Measurements from ENCODE around the gene ST7. TPM values are rescaled to one million over a fixed set of nuclear protein-coding genes. Genes with fewer than 3 reads are reported as not detected.
"Not testable (repeated sequence)": the region's sequence is repeated elsewhere in the genome, so short reads cannot be mapped to it uniquely, and the experiment has no call there.

Gene ST7
- total RNA-seq, 1 donor from 2014 or later = 107 TPM

DNA sequence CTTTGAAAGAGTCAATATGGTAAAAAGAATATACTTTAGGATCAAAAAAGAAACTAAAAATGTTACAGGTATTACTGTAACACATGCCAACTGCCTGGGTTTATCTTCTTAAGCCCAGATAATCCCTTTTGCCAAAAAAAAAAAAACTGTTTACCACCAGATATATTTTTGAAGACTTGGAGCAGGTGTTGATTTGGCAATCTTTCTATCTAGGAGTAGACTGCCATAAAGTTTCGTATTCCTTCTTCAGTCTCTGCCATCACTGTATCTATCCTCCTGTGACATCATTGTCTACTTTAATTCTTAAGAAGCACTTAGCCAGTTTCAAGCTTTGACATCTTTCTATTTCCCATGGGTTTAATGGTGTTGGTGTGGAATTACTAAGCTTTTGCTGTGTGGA lies 161.0 kb downstream of the ST7 start:
- Mint-ChIP-seq H3K27ac (ENCODE audit: unreplicated experiment) (peak overlapping the region; percentile 59), H3K4me1 (ENCODE audit: low read depth, unreplicated experiment) (peaks cover 72% of the 10 kb centered on the region), H3K9me3 (ENCODE audit: unreplicated experiment) (peaks cover 20% of the 10 kb centered on the region), H3K36me3 (ENCODE audit: unreplicated experiment) (peaks cover under 1% of the 10 kb centered on the region), H3K27me3 (ENCODE audit: unreplicated experiment) (peaks cover 5% of the 10 kb centered on the region), H3K4me3 (ENCODE audit: unreplicated experiment) (peak overlapping the region; percentile 69)
- TF ChIP-seq, protein P1, sequence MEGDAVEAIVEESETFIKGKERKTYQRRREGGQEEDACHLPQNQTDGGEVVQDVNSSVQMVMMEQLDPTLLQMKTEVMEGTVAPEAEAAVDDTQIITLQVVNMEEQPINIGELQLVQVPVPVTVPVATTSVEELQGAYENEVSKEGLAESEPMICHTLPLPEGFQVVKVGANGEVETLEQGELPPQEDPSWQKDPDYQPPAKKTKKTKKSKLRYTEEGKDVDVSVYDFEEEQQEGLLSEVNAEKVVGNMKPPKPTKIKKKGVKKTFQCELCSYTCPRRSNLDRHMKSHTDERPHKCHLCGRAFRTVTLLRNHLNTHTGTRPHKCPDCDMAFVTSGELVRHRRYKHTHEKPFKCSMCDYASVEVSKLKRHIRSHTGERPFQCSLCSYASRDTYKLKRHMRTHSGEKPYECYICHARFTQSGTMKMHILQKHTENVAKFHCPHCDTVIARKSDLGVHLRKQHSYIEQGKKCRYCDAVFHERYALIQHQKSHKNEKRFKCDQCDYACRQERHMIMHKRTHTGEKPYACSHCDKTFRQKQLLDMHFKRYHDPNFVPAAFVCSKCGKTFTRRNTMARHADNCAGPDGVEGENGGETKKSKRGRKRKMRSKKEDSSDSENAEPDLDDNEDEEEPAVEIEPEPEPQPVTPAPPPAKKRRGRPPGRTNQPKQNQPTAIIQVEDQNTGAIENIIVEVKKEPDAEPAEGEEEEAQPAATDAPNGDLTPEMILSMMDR (IDR thresholded peaks at IDR 0.05; ENCODE audit: partially characterized antibody, unreplicated experiment) = no peak
- no peak for DNase-seq

DNA sequence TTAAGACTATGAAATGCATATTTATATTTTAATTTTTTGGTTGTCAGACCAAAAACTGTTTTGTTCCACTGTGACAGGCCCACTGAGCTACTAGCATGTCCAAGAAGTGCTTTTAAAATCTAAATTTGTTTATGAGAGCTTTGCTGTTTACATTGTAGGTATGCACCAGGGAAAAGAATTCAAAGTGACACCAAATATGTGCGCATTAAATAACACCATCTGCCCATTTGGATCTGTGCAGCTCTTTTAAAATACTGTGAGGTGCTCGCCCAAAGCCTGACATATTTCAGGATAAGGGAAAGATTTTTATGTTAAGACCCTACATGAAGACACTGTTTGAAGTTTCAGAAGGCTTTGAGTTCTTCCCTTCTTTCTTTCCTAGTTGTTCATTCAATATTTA lies 162.9 kb downstream of the ST7 start:
- Mint-ChIP-seq H3K9me3 (ENCODE audit: unreplicated experiment) (peaks cover 18% of the 10 kb centered on the region), H3K27ac (ENCODE audit: unreplicated experiment) (no peak overlapping the region), H3K4me1 (ENCODE audit: low read depth, unreplicated experiment) (peaks cover 59% of the 10 kb centered on the region), H3K27me3 (ENCODE audit: unreplicated experiment) (peaks cover 5% of the 10 kb centered on the region), H3K4me3 (ENCODE audit: unreplicated experiment) (no peak overlapping the region), H3K36me3 (ENCODE audit: unreplicated experiment) (no peaks in the 10 kb centered on the region)
- no peak for DNase-seq
- TF ChIP-seq, protein P1 (IDR thresholded peaks at IDR 0.05; ENCODE audit: partially characterized antibody, unreplicated experiment) = no peak

DNA sequence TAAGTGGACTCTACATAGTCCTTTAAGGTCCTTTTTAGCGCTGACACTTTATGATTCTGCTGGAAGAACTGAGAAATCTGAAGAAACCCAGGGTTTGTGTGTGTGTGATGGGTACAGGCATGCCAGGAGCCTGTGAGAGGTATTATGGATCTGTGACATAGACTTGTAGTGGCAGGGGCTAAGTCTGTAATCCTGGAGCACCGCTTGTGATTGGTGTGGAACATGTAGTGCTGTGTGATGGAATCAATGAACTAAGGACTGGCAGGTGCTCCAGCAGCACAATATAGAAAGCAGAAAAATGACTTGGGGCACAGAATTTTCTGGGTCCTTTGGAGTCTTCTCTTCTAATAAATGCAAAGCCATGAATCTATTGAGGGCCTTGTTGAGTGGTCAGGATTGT lies 163.9 kb downstream of the ST7 start:
- H3K9me3 Mint-ChIP-seq (ENCODE audit: unreplicated experiment) = peaks cover 17% of the 10 kb centered on the region
- no peaks in the 10 kb centered on the region for H3K36me3 Mint-ChIP-seq (ENCODE audit: unreplicated experiment)
- TF ChIP-seq, protein P1 (IDR thresholded peaks at IDR 0.05; ENCODE audit: partially characterized antibody, unreplicated experiment) = no peak
- H3K27me3 Mint-ChIP-seq (ENCODE audit: unreplicated experiment) = peaks cover 5% of the 10 kb centered on the region
- peaks cover 55% of the 10 kb centered on the region for H3K4me1 Mint-ChIP-seq (ENCODE audit: low read depth, unreplicated experiment)
- DNase-seq = no peak
- H3K4me3 Mint-ChIP-seq (ENCODE audit: unreplicated experiment) = no peak overlapping the region
- H3K27ac Mint-ChIP-seq (ENCODE audit: unreplicated experiment) = peak overlapping the region; percentile 54

DNA sequence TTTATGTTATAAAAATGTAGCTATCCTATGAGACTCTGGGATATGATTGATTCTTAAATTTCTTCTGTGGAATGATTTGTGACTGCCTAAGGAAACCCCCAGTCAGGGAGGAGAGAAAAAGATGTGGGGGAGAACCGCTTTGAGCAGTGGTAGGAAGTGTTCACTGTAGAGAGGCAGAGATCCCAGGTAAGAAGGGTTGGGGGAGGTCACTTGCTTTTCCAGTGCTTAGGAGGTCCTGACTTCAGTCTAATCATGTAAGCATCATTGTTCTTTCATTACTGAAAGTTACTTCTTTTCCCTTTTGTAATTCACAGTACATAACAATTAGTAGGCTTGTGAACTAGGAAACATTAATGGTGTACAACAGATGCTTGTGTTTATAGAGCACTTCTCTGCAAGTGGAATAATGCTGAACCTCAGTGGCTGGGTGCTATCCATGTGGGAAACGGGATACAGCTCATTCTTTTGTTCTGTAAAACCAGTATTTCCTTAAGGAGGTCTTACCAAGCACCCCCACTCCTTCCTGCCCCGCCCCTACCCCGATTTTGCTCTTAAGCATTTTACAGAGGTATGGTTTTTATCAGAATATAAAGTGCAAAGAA lies 165.4 kb downstream of the ST7 start:
- Mint-ChIP-seq H3K27ac (ENCODE audit: unreplicated experiment) (peak overlapping the region; percentile 75), H3K36me3 (ENCODE audit: unreplicated experiment) (no peaks in the 10 kb centered on the region), H3K4me3 (ENCODE audit: unreplicated experiment) (peak overlapping the region; percentile 40), H3K27me3 (ENCODE audit: unreplicated experiment) (peaks cover 5% of the 10 kb centered on the region), H3K4me1 (ENCODE audit: low read depth, unreplicated experiment) (peaks cover 43% of the 10 kb centered on the region), H3K9me3 (ENCODE audit: unreplicated experiment) (peaks cover 5% of the 10 kb centered on the region)
- DNase-seq = no peak
- TF ChIP-seq, protein P1 (IDR thresholded peaks at IDR 0.05; ENCODE audit: partially characterized antibody, unreplicated experiment) = no peak

DNA sequence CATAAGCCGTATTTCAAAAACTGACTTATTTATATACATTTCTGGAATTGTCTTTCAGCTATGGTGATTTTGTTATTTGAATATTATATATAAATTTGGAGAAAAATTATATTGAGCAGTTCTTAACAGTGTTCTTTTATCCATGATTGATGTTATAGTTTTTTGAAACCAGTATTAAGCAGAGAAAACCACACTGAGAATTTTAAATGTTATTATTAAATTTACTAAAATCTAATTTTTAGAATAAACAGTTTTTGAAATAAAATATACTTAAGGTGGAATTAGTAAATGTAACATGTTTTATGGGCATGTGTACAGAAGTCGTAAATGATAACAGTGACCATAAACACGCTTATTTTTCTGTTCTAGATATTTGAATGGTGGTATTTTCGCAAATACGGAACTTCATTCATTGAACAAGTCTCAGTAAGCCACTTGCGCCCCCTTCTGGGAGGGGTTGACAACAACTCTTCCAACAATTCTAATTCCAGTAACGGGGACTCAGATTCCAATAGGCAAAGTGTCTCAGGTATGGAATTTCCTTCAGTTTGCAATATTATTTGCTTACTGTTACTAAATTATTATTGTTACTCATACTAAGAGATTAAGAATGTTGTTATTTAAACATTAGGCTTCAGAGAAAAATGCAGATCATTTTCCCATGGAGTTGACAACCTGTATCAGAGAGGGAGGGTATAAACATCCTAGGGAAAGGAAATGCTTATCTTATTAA lies 166.1 kb downstream of the ST7 start:
- peak; percentile 86 for DNase-seq
- TF ChIP-seq, protein P1 (IDR thresholded peaks at IDR 0.05; ENCODE audit: partially characterized antibody, unreplicated experiment) = peak; percentile 83
- Mint-ChIP-seq H3K4me3 (ENCODE audit: unreplicated experiment) (no peak overlapping the region), H3K27me3 (ENCODE audit: unreplicated experiment) (peaks cover 5% of the 10 kb centered on the region), H3K36me3 (ENCODE audit: unreplicated experiment) (no peaks in the 10 kb centered on the region), H3K27ac (ENCODE audit: unreplicated experiment) (no peak overlapping the region), H3K9me3 (ENCODE audit: unreplicated experiment) (peaks cover 5% of the 10 kb centered on the region), H3K4me1 (ENCODE audit: low read depth, unreplicated experiment) (peaks cover 37% of the 10 kb centered on the region)

DNA sequence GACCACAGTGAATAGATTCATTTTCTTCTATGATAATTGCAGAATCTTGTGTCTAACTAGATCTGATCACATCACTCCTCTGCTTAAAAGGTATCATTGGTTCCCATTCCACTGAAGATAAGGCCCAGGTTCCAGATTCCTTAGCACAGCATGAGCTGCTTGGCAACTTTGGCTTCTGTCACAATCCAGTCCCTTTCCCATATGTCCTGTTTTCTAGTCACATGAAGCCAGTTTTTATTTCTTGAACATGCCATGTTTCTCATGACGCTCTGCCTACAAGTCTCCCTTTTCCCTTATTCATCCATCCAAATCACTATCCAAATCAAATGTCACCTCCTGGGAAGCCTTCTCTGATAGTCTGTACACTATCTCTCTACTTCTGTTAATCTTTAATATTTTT lies 167.0 kb downstream of the ST7 start:
- not testable (repeated sequence) for H3K27ac Mint-ChIP-seq (ENCODE audit: unreplicated experiment); H3K36me3 Mint-ChIP-seq (ENCODE audit: unreplicated experiment); H3K9me3 Mint-ChIP-seq (ENCODE audit: unreplicated experiment); H3K27me3 Mint-ChIP-seq (ENCODE audit: unreplicated experiment); H3K4me3 Mint-ChIP-seq (ENCODE audit: unreplicated experiment); DNase-seq
- H3K4me1 Mint-ChIP-seq (ENCODE audit: low read depth, unreplicated experiment) = peaks cover 37% of the 10 kb centered on the region

DNA sequence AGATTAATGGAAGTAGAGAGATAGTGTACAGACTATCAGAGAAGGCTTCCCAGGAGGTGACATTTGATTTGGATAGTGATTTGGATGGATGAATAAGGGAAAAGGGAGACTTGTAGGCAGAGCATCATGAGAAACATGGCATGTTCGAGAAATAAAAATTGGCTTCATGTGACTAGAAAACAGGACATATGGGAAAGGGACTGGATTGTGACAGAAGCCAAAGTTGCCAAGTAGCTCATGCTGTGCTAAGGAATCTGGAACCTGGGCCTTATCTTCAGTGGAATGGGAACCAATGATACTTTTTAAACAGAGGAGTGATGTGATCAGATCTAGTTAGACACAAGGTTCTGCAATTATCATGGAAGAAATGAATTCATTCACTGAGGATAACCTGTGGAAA lies 168.7 kb downstream of the ST7 start:
- not testable (repeated sequence) for H3K27ac Mint-ChIP-seq (ENCODE audit: unreplicated experiment); H3K27me3 Mint-ChIP-seq (ENCODE audit: unreplicated experiment); DNase-seq; H3K4me3 Mint-ChIP-seq (ENCODE audit: unreplicated experiment); H3K36me3 Mint-ChIP-seq (ENCODE audit: unreplicated experiment); H3K9me3 Mint-ChIP-seq (ENCODE audit: unreplicated experiment)
- H3K4me1 Mint-ChIP-seq (ENCODE audit: low read depth, unreplicated experiment) = peaks cover 35% of the 10 kb centered on the region
